HCT116 (cell line): ENCODE measurements around the gene R3HCC1L. TPM values are rescaled to one million over a fixed set of nuclear protein-coding genes. Genes with fewer than 3 reads are reported as not detected.

Experiments used
- ATAC-seq: fragments of 200-7000 bp; cut with Tn5 transposase; 2 replicates; pipeline ENCODE4 v1.9.1; 2020; ENCODE audit warnings: mild to moderate bottlenecking, moderate library complexity
- BruUV-seq: library from RNA; stranded (reverse); fragments of 400-500 nt; replicated peaks from 2 replicates; lab custom pipeline; 2021; lab: Mats Ljungman, UMichigan
- CTCF ChIA-PET: fragments of 300-600 bp; sonication (Branson Sonifier 250); formaldehyde crosslinking; loops from one replicate; lab custom pipeline; 2021; ENCODE audit warnings: antibody characterized with exemption; lab: Charles Lee
- POLR2A ChIA-PET: fragments of 300-600, 350-600 bp; sonication (Branson Sonifier 250); formaldehyde crosslinking; loops from one replicate; lab custom pipeline; 2021; ENCODE audit warnings: antibody characterized with exemption; lab: Charles Lee
- RAD21 ChIA-PET, 2 experiments: fragments of 300-600 bp; sonication (Branson Sonifier 250); formaldehyde crosslinking; loops; one replicate each; lab custom pipeline; 2023; ENCODE audit warnings: low total read pairs in 2 of 2; ENCODE audit not compliant: uncharacterized antibody in 2 of 2, unreplicated experiment in 2 of 2, low non-redundant PET in 1 of 2; lab: Charles Lee
- DNase-seq: peaks from one replicate; pipeline ENCODE4 v3.0.0-alpha.2; 2010; ENCODE audit warnings: low read depth, low spot score
- H2AFZ ChIP-seq: fragments of 200-600 bp; shearing (Covaris generic), sonication (generic); 2 replicates; pipeline ENCODE4 v1.6.1; 2017; ENCODE audit warnings: low read depth, mixed run types, mixed read lengths, antibody characterized with exemption, low read length; ENCODE audit not compliant: poor library complexity, severe bottlenecking
- H3K27ac ChIP-seq: 2 replicates; pipeline ENCODE4 v1.5.1; 2012; ENCODE audit warnings: low read depth, low read length
- H3K27me3 ChIP-seq: fragments of 200-600 bp; sonication (generic); 2 replicates; pipeline ENCODE4 v1.6.1; 2016; ENCODE audit warnings: mixed run types, low read length, mixed read lengths; ENCODE audit not compliant: insufficient read depth
- H3K36me3 ChIP-seq, 2 experiments: fragments of 200-500 bp in 1 of 2; fragments of 200-600 bp in 1 of 2; sonication (Bioruptor generic) in 1 of 2; sonication (generic) in 1 of 2; 2 replicates each; pipeline versions ENCODE4 v1.5.1 to v1.6.1; 2014 to 2016; ENCODE audit warnings: low read length in 2 of 2, inconsistent platforms in 1 of 2, mixed read lengths in 1 of 2, mixed run types in 1 of 2; ENCODE audit not compliant: insufficient read depth in 2 of 2, control insufficient read depth in 1 of 2
- H3K4me1 ChIP-seq, 2 experiments: fragments of 200-600 bp in 1 of 2; sonication (generic) in 1 of 2; 2 replicates each; pipeline versions ENCODE4 v1.5.1 to v1.6.1; 2012 to 2017; ENCODE audit warnings: low read length in 2 of 2, inconsistent platforms in 1 of 2, mild to moderate bottlenecking in 1 of 2, mixed read lengths in 1 of 2, mixed run types in 1 of 2, moderate library complexity in 1 of 2; ENCODE audit not compliant: insufficient read depth in 2 of 2, control insufficient read depth in 1 of 2
- H3K4me2 ChIP-seq: fragments of 200-600 bp; sonication (generic); 2 replicates; pipeline ENCODE4 v1.6.1; 2017; ENCODE audit warnings: mixed run types, low read length, mixed read lengths
- H3K4me3 ChIP-seq, 2 experiments: fragments of 200-600 bp in 1 of 2; sonication (generic) in 1 of 2; replicated peaks in 1 of 2; 2 replicates each; pipeline ENCODE4 v1.5.1; 2011 to 2016; ENCODE audit warnings: low read length in 2 of 2, control low read depth in 1 of 2, low read depth in 1 of 2, mild to moderate bottlenecking in 1 of 2, mixed read lengths in 1 of 2, mixed run types in 1 of 2
- H3K79me2 ChIP-seq: fragments of 200-600 bp; sonication (generic); 2 replicates; pipeline ENCODE4 v1.6.1; 2017; ENCODE audit warnings: mild to moderate bottlenecking, mixed run types, low read length, moderate library complexity, mixed read lengths; ENCODE audit not compliant: insufficient read depth
- H3K9ac ChIP-seq: fragments of 200-600 bp; sonication (generic); 2 replicates; pipeline ENCODE4 v1.6.1; 2016; ENCODE audit warnings: low read length, mixed read lengths
- H3K9me2 ChIP-seq: fragments of 200-600 bp; sonication (generic), shearing (Covaris generic); 2 replicates; pipeline ENCODE4 v1.6.1; 2017; ENCODE audit warnings: mixed run types, mild to moderate bottlenecking, moderate library complexity; ENCODE audit not compliant: insufficient read depth
- H3K9me3 ChIP-seq, 2 experiments: fragments of 200-500 bp in 1 of 2; fragments of 200-600 bp in 1 of 2; sonication (Bioruptor generic) in 1 of 2; sonication (generic) in 1 of 2; 2 replicates each; pipeline ENCODE4 v1.6.1; 2014 to 2017; ENCODE audit warnings: low read length in 2 of 2, mixed read lengths in 2 of 2, inconsistent platforms in 1 of 2, low read depth in 1 of 2, mild to moderate bottlenecking in 1 of 2, mixed run types in 1 of 2, moderate library complexity in 1 of 2; ENCODE audit not compliant: control insufficient read depth in 1 of 2, insufficient read depth in 1 of 2
- H4K20me1 ChIP-seq: fragments of 200-600 bp; sonication (generic), shearing (Covaris generic); 2 replicates; pipeline ENCODE4 v1.6.1; 2017; ENCODE audit warnings: mixed run types, mild to moderate bottlenecking, moderate library complexity; ENCODE audit not compliant: insufficient read depth
- CBX3 ChIP-seq: IDR thresholded peaks from 2 replicates; pipeline ENCODE4 v1.6.1; 2012; ENCODE audit warnings: low read depth
- CTCF ChIP-seq, 3 experiments: fragments of 200-600 bp in 1 of 3; sonication (generic) in 1 of 3; IDR thresholded peaks in 2 of 3; conservative IDR thresholded peaks in 1 of 3; 2 replicates each; pipeline ENCODE4 v1.5.1; 2012 to 2017; ENCODE audit warnings: low read depth in 2 of 3, low read length in 2 of 3, antibody characterized with exemption in 1 of 3, borderline replicate concordance in 1 of 3, control low read depth in 1 of 3, mild to moderate bottlenecking in 1 of 3, mixed read lengths in 1 of 3, mixed run types in 1 of 3, moderate library complexity in 1 of 3; ENCODE audit not compliant: insufficient read depth in 1 of 3
- EZH2phosphoT487 ChIP-seq: fragments of 200-600 bp; IDR thresholded peaks from 2 replicates; pipeline ENCODE4 v1.6.1; 2018; ENCODE audit warnings: antibody characterized with exemption, borderline replicate concordance
- FOSL1 ChIP-seq: IDR thresholded peaks from 2 replicates; pipeline ENCODE4 v1.6.1; 2012; ENCODE audit warnings: low read depth
- MAX ChIP-seq: IDR thresholded peaks from 2 replicates; pipeline ENCODE4 v1.6.1; 2012
- intact Hi-C: fragments of 100-400 bp; cut with micrococcal nuclease; formaldehyde crosslinking; loops from 2 replicates; pipeline ENCODE4 v1.10.0; 2022
- total RNA-seq: library from RNA; stranded (reverse); gene quantifications from one replicate; pipeline ENCODE4 v1.2.1, GENCODE V29; 2021; ENCODE audit not compliant: unreplicated experiment

R3HCC1L gene
- total RNA-seq, 1 experiment from 2014 or later: 9.3 TPM

GRCh38 chr10:98262571-98262970 is 128.1 kb downstream of the R3HCC1L start:
- ChIA-PET RAD21 (interaction anchor here (1.2 kb wide), 2 partner anchors 47 kb away, joined by 8 to 9 read pairs; no protein-coding TSS in a partner anchor), CTCF (interaction anchor here (0.5 to 4.0 kb wide), 8 partner anchors 34 to 779 kb away, joined by 3 to 36 read pairs (median 3); no protein-coding TSS in a partner anchor), POLR2A (interaction anchor here (1.2 kb wide), 1 partner anchor 47 kb away, joined by 3 read pairs; no protein-coding TSS in a partner anchor)
- Histone ChIP-seq H3K36me3 (no peaks in the 10 kb centered on the region), H3K4me2 (no peak overlapping the region), H3K27ac (no peak overlapping the region), H4K20me1 (no peaks in the 10 kb centered on the region), H3K9me2 (no peaks in the 10 kb centered on the region), H3K4me3 (no peak overlapping the region), H2AFZ (no peak overlapping the region), H3K27me3 (no peaks in the 10 kb centered on the region), H3K79me2 (no peaks in the 10 kb centered on the region), H3K4me1 (peaks cover 18 to 46% of the 10 kb centered on the region in 2 experiments), H3K9ac (no peak overlapping the region), H3K9me3 (no peaks in the 10 kb centered on the region)
- no TSS peak for BruUV-seq
- TF ChIP-seq FOSL1 (no peak), CTCF (IDR thresholded peaks at IDR 0.05 in 2 of 3, conservative IDR thresholded peaks at IDR 0.05 in 1 of 3; ENCODE audit: borderline replicate concordance in 1 of 3, insufficient read depth in 1 of 3, low read depth in 2 of 3, low read length in 2 of 3) (peak in 2 of 3 experiments; percentile 67 to 69; a peak in 4 of 6 replicates)
- DNase-seq: peak; percentile 42
- ATAC-seq: peak; percentile 82
- intact Hi-C loops: loop anchor here (1.0 to 10.0 kb wide), 3 partner anchors 47 to 152 kb away; partner anchors contain the start of gene PYROXD2

GRCh38 chr10:98263088-98263487 is 128.6 kb downstream of the R3HCC1L start:
- no peak overlapping the region for H3K27ac ChIP-seq
- no peak for ATAC-seq
- POLR2A ChIA-PET: interaction anchor here (1.2 kb wide), 1 partner anchor 46 kb away, joined by 3 read pairs; no protein-coding TSS in a partner anchor
- H2AFZ ChIP-seq: no peak overlapping the region
- TF ChIP-seq CBX3: no peak
- TF ChIP-seq EZH2phosphoT487: no peak
- no peak for TF ChIP-seq MAX
- H3K9ac ChIP-seq: no peak overlapping the region
- no peaks in the 10 kb centered on the region for H4K20me1 ChIP-seq
- H3K9me2 ChIP-seq: no peaks in the 10 kb centered on the region
- peaks cover 22 to 50% of the 10 kb centered on the region in 2 experiments for H3K4me1 ChIP-seq
- H3K4me3 ChIP-seq: no peak overlapping the region
- BruUV-seq: no TSS peak
- intact Hi-C loops: loop anchor here (10.0 kb wide), 1 partner anchor 152 kb away; the partner anchor contains the start of gene PYROXD2
- H3K27me3 ChIP-seq: no peaks in the 10 kb centered on the region
- H3K4me2 ChIP-seq: no peak overlapping the region
- no peaks in the 10 kb centered on the region for H3K9me3 ChIP-seq
- CTCF ChIA-PET: interaction anchor here (0.5 to 4.0 kb wide), 8 partner anchors 33 to 779 kb away, joined by 3 to 36 read pairs (median 3); no protein-coding TSS in a partner anchor
- H3K36me3 ChIP-seq: no peaks in the 10 kb centered on the region
- no peaks in the 10 kb centered on the region for H3K79me2 ChIP-seq
- no peak for DNase-seq
- RAD21 ChIA-PET: interaction anchor here (1.2 kb wide), 2 partner anchors 46 kb away, joined by 8 to 9 read pairs; no protein-coding TSS in a partner anchor
